ENCODE results near the gene OXCT1.

- TF ChIP-seq, protein P1, sequence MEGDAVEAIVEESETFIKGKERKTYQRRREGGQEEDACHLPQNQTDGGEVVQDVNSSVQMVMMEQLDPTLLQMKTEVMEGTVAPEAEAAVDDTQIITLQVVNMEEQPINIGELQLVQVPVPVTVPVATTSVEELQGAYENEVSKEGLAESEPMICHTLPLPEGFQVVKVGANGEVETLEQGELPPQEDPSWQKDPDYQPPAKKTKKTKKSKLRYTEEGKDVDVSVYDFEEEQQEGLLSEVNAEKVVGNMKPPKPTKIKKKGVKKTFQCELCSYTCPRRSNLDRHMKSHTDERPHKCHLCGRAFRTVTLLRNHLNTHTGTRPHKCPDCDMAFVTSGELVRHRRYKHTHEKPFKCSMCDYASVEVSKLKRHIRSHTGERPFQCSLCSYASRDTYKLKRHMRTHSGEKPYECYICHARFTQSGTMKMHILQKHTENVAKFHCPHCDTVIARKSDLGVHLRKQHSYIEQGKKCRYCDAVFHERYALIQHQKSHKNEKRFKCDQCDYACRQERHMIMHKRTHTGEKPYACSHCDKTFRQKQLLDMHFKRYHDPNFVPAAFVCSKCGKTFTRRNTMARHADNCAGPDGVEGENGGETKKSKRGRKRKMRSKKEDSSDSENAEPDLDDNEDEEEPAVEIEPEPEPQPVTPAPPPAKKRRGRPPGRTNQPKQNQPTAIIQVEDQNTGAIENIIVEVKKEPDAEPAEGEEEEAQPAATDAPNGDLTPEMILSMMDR (IDR thresholded peaks at IDR 0.05): no peak
- TF ChIP-seq EZH2 (IDR thresholded peaks at IDR 0.05): no peak
Measured at GRCh38 chr5:41918105-41918504, 47.9 kb upstream of the OXCT1 start.
